ENCODE results near the gene SLC44A5.

DNA sequence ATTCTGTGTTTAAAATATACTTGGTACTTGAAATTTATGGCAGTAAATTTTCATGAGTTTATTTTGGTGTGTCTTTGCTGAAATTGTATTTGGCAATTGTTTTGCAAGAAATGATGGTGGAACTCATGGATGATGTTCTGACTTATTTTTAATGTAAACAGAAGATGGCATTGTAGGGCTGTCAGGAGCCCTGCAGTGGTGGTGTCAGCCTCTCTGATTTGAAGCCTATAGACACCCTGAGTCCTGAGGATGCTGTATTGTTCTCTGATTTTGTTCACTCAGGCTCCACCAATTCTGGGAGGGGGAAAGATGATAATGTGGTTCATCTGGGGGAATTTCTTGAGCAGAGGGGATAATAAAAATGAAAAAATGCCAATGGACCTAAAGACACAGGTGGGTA, 396.9 kb downstream of the SLC44A5 start:
- TF ChIP-seq, protein P1, sequence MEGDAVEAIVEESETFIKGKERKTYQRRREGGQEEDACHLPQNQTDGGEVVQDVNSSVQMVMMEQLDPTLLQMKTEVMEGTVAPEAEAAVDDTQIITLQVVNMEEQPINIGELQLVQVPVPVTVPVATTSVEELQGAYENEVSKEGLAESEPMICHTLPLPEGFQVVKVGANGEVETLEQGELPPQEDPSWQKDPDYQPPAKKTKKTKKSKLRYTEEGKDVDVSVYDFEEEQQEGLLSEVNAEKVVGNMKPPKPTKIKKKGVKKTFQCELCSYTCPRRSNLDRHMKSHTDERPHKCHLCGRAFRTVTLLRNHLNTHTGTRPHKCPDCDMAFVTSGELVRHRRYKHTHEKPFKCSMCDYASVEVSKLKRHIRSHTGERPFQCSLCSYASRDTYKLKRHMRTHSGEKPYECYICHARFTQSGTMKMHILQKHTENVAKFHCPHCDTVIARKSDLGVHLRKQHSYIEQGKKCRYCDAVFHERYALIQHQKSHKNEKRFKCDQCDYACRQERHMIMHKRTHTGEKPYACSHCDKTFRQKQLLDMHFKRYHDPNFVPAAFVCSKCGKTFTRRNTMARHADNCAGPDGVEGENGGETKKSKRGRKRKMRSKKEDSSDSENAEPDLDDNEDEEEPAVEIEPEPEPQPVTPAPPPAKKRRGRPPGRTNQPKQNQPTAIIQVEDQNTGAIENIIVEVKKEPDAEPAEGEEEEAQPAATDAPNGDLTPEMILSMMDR (IDR thresholded peaks at IDR 0.05): no peak
- TF ChIP-seq EP300 (IDR thresholded peaks at IDR 0.05) (no peak), POLR2A (IDR thresholded peaks at IDR 0.05) (no peak)
